Panc1 (cell line): ENCODE results near the gene SIK3. TPM values are rescaled to one million over a fixed set of nuclear protein-coding genes. Genes with fewer than 3 reads are reported as not detected.
A peak's percentile ranks its signal among the peaks of the same experiment; 100 is the strongest.

Experiments
- ATAC-seq: fragments of 200-7000 bp; cut with Tn5 transposase; 2 replicates; pipeline ENCODE4 v1.9.1; 2020; ENCODE audit warnings: mild to moderate bottlenecking, moderate library complexity
- BruUV-seq: library from RNA; stranded (reverse); fragments of 400-500 nt; replicated peaks from 2 replicates; lab custom pipeline; 2021; lab: Mats Ljungman, UMichigan
- CTCF ChIA-PET: fragments of 300-600 bp; sonication (Branson Sonifier 250); formaldehyde crosslinking; loops from one replicate; lab custom pipeline; 2022; ENCODE audit warnings: antibody characterized with exemption; lab: Charles Lee
- POLR2A ChIA-PET: fragments of 300-600 bp; sonication (Branson Sonifier 250); formaldehyde crosslinking; loops from one replicate; lab custom pipeline; 2022; ENCODE audit warnings: antibody characterized with exemption; lab: Charles Lee
- DNase-seq: peaks from one replicate; pipeline ENCODE4 v3.0.0-alpha.2; 2010; ENCODE audit warnings: low read depth, low spot score
- H3K27ac ChIP-seq: 2 replicates; pipeline ENCODE4 v1.5.1; 2011; ENCODE audit warnings: mild to moderate bottlenecking, low read length, inconsistent platforms
- H3K27me3 ChIP-seq: fragments of 200-500 bp; sonication (Bioruptor generic); 2 replicates; pipeline ENCODE4 v1.6.0; 2014; ENCODE audit warnings: low read length, inconsistent platforms; ENCODE audit not compliant: control insufficient read depth, insufficient read depth
- H3K36me3 ChIP-seq: fragments of 200-500 bp; sonication (Bioruptor generic); 2 replicates; pipeline ENCODE4 v1.5.1; 2014; ENCODE audit warnings: inconsistent platforms, mild to moderate bottlenecking, low read length, moderate library complexity; ENCODE audit not compliant: control insufficient read depth, insufficient read depth
- H3K4me1 ChIP-seq: 2 replicates; pipeline ENCODE4 v1.5.1; 2011; ENCODE audit warnings: inconsistent platforms, mild to moderate bottlenecking, low read length, moderate library complexity; ENCODE audit not compliant: control insufficient read depth, insufficient read depth
- H3K4me3 ChIP-seq, 2 experiments: 2 replicates each; pipeline ENCODE4 v1.5.1; 2011 to 2012; ENCODE audit warnings: low read depth in 2 of 2, low read length in 2 of 2, mild to moderate bottlenecking in 2 of 2, inconsistent platforms in 1 of 2, moderate library complexity in 1 of 2
- H3K9me3 ChIP-seq: fragments of 200-500 bp; sonication (Bioruptor generic); 2 replicates; pipeline ENCODE4 v1.5.1; 2014; ENCODE audit warnings: low read depth, mild to moderate bottlenecking, inconsistent platforms, low read length, moderate library complexity; ENCODE audit not compliant: control insufficient read depth, insufficient read depth
- POLR2AphosphoS5 ChIP-seq: IDR thresholded peaks from 2 replicates; pipeline ENCODE4 v1.6.1; 2012; ENCODE audit warnings: mild to moderate bottlenecking, low read depth, low read length, moderate library complexity
- SIN3A ChIP-seq: IDR thresholded peaks from 2 replicates; pipeline ENCODE4 v1.6.1; 2012; ENCODE audit warnings: low read depth, mild to moderate bottlenecking, low read length, moderate library complexity, borderline replicate concordance; ENCODE audit not compliant: insufficient read depth
- TCF7L2 ChIP-seq: IDR thresholded peaks from 2 replicates; pipeline ENCODE4 v1.6.1; 2011; ENCODE audit warnings: mild to moderate bottlenecking, low read depth, low read length, inconsistent platforms
- in situ Hi-C: cut with HindIII; loops from 2 replicates; pipeline ENCODE4 v1.10.0; 2016; ENCODE audit warnings: low sequenced_read_pairs, low pct_unique_long_range_greater_than_20kb
- intact Hi-C: fragments of 100-400 bp; cut with micrococcal nuclease; formaldehyde crosslinking; loops from one replicate; pipeline ENCODE4 v1.10.0; 2022; ENCODE audit not compliant: unreplicated experiment
- total RNA-seq: library from RNA; stranded (reverse); gene quantifications from one replicate; pipeline ENCODE4 v1.2.1, GENCODE V29; 2021; ENCODE audit not compliant: unreplicated experiment
- TF ChIP-seq, protein P1 (sequence below): fragments of 450-650 bp; IDR thresholded peaks from 2 replicates; pipeline ENCODE4 v1.5.1; 2017; ENCODE audit warnings: mild to moderate bottlenecking
- TF ChIP-seq, protein P2 (sequence below), 2 experiments: IDR thresholded peaks; 2 replicates each; pipeline ENCODE4 v1.6.1; 2011 to 2012; ENCODE audit warnings: low read depth in 2 of 2, control low read depth in 1 of 2, low read length in 1 of 2, mild to moderate bottlenecking in 1 of 2, moderate library complexity in 1 of 2; ENCODE audit not compliant: insufficient read depth in 1 of 2

The SIK3 gene
- total RNA-seq, 1 experiment from 2014 or later = 39.7 TPM

DNA sequence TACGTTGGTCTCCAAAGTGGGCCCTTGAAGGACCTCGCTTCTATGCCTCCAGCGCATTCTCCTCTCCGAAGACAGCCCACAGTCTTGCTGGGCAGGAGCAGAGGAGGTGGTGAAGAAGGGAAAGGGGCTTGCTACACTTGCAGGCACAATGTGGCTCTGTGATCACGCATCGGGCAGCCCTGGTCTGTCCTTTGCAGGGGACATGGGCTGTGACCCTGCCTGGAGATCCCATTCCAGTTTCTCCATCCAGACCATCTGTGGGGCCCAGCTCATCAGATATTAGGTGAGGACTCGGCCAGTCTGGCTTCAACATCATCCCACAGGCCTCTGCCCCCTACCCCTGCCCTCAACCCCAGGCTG lies 261.6 kb downstream of the SIK3 start:
- no peaks in the 10 kb centered on the region for H3K9me3 ChIP-seq
- intact Hi-C loops (loop anchor here (5.0 kb wide), 1 partner anchor 44 kb away; the partner anchor contains the start of gene APOA5), in situ Hi-C loops (no loop called here)
- BruUV-seq = no TSS peak
- peaks cover 4% of the 10 kb centered on the region; the same call in 1 of the 2 replicates for H3K4me1 ChIP-seq
- no peak for DNase-seq
- TF ChIP-seq SIN3A (no peak), POLR2AphosphoS5 (no peak), TCF7L2 (no peak)
- TF ChIP-seq, protein P1, sequence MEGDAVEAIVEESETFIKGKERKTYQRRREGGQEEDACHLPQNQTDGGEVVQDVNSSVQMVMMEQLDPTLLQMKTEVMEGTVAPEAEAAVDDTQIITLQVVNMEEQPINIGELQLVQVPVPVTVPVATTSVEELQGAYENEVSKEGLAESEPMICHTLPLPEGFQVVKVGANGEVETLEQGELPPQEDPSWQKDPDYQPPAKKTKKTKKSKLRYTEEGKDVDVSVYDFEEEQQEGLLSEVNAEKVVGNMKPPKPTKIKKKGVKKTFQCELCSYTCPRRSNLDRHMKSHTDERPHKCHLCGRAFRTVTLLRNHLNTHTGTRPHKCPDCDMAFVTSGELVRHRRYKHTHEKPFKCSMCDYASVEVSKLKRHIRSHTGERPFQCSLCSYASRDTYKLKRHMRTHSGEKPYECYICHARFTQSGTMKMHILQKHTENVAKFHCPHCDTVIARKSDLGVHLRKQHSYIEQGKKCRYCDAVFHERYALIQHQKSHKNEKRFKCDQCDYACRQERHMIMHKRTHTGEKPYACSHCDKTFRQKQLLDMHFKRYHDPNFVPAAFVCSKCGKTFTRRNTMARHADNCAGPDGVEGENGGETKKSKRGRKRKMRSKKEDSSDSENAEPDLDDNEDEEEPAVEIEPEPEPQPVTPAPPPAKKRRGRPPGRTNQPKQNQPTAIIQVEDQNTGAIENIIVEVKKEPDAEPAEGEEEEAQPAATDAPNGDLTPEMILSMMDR = no peak
- TF ChIP-seq, protein P2, sequence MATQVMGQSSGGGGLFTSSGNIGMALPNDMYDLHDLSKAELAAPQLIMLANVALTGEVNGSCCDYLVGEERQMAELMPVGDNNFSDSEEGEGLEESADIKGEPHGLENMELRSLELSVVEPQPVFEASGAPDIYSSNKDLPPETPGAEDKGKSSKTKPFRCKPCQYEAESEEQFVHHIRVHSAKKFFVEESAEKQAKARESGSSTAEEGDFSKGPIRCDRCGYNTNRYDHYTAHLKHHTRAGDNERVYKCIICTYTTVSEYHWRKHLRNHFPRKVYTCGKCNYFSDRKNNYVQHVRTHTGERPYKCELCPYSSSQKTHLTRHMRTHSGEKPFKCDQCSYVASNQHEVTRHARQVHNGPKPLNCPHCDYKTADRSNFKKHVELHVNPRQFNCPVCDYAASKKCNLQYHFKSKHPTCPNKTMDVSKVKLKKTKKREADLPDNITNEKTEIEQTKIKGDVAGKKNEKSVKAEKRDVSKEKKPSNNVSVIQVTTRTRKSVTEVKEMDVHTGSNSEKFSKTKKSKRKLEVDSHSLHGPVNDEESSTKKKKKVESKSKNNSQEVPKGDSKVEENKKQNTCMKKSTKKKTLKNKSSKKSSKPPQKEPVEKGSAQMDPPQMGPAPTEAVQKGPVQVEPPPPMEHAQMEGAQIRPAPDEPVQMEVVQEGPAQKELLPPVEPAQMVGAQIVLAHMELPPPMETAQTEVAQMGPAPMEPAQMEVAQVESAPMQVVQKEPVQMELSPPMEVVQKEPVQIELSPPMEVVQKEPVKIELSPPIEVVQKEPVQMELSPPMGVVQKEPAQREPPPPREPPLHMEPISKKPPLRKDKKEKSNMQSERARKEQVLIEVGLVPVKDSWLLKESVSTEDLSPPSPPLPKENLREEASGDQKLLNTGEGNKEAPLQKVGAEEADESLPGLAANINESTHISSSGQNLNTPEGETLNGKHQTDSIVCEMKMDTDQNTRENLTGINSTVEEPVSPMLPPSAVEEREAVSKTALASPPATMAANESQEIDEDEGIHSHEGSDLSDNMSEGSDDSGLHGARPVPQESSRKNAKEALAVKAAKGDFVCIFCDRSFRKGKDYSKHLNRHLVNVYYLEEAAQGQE (IDR thresholded peaks at IDR 0.05; ENCODE audit: insufficient read depth in 1 of 2, low read depth in 2 of 2, low read length in 1 of 2) = no peak
- POLR2A ChIA-PET = no interaction called here
- H3K27me3 ChIP-seq = no peaks in the 10 kb centered on the region
- H3K4me3 ChIP-seq = no peak overlapping the region
- H3K36me3 ChIP-seq = no peaks in the 10 kb centered on the region
- CTCF ChIA-PET = interaction anchor here (1.1 to 3.0 kb wide), 3 partner anchors 46 to 104 kb away, joined by 3 to 76 read pairs (median 4); partner anchors contain the start of gene APOA5
- no peak for ATAC-seq
- no peak overlapping the region for H3K27ac ChIP-seq

DNA sequence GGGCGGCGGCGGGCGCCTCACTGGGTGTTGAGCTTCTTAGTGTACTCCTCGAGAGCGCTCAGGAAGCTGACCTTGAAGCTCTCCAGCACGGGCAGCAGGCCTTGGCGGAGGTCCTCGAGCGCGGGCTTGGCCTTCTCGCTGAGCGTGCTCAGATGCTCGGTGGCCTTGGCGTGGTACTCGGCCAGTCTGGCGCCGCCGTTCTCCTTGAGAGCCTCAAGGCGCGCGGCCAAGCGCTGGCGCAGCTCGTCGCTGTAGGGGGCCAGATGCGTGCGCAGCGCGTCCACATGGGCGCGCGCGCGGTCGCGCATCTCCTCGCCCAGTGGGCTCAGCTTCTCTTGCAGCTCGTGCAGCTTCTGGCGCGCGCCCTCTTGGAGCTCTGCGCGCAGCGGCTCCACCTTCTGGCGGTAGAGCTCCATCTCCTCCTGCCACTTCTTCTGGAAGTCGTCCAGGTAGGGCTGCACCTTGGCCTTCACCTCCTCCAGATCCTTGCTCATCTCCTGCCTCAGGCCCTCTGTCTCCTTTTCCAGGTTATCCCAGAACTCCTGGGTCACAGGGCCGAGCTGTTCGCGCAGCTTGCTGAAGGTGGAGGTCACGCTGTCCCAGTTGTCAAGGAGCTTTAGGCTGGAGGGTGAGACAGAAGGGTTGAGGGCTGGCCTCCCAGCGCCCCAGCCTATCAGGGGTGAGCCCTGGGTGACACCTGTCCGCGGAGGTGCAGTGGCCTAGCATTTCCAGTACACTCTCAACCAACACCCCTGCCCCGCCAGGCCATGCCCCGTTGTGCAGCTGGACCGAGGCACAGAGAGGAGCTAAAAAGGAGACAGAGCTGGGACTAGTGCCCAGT lies 262.2 kb downstream of the SIK3 start:
- Histone ChIP-seq H3K4me3 (peak overlapping the region; percentile 31 to 58), H3K36me3 (no peaks in the 10 kb centered on the region), H3K27ac (peak overlapping the region; percentile 13; the same call in 1 of the 2 replicates), H3K9me3 (no peaks in the 10 kb centered on the region), H3K27me3 (no peaks in the 10 kb centered on the region), H3K4me1 (peaks cover 4% of the 10 kb centered on the region; the same call in 1 of the 2 replicates)
- in situ Hi-C loops = no loop called here
- POLR2A ChIA-PET = interaction anchor here (0.6 to 1.0 kb wide), 4 partner anchors 13 to 334 kb away, joined by 3 to 7 read pairs (median 3); partner anchors contain the start of gene APOA4
- intact Hi-C loops = loop anchor here (5.0 kb wide), 1 partner anchor 44 kb away; the partner anchor contains the start of gene APOA5
- BruUV-seq = no TSS peak
- TF ChIP-seq, protein P2 (IDR thresholded peaks at IDR 0.05; ENCODE audit: insufficient read depth in 1 of 2, low read depth in 2 of 2, low read length in 1 of 2) = no peak
- TF ChIP-seq, protein P1 = peak; percentile 95
- CTCF ChIA-PET = interaction anchor here (0.6 to 3.0 kb wide), 9 partner anchors 11 to 241 kb away, joined by 3 to 76 read pairs (median 4); partner anchors contain the start of genes APOA4 and APOA5
- ATAC-seq (peak; percentile 92), DNase-seq (peak; percentile 53)
